ENCODE results near the gene INSYN2B.

Gene INSYN2B

DNA sequence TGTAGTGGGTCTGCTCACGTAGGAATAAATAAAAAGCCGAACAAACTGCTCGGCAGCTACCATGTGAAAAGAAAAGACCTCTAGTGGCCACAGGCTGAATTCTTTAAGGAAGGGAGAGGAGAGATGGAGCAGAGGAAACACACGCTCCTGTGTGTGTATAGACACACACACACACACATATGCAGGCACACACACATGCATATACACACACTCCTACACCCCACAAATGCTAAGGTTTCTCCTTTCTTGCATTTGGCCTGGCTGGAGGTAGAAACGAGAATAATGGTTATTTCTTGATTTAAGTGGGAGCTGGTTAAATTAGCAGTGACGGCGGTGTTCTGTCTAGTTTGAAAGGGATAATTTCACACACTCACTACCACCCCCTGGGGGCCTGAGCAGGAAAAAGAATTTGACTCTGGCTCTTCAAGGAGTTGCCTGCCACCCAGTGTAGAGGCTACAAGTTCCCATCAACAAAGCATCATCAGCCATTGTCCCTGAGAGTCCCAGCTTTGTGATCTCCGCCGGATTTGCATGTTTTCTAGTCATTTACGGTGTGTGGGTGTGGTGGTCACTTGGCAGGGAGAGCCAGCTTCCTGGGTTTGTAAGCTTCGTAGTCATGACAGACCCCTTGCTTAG lies at the start of gene INSYN2B:
Gene INSYN2B (minus strand): TSS at position 78 of the 636 bp plus-strand sequence. CDS start 96,597 bp downstream, outside the sequence.
- peak; percentile 79 for DNase-seq (ENCODE audit: low read depth, low spot score)

DNA sequence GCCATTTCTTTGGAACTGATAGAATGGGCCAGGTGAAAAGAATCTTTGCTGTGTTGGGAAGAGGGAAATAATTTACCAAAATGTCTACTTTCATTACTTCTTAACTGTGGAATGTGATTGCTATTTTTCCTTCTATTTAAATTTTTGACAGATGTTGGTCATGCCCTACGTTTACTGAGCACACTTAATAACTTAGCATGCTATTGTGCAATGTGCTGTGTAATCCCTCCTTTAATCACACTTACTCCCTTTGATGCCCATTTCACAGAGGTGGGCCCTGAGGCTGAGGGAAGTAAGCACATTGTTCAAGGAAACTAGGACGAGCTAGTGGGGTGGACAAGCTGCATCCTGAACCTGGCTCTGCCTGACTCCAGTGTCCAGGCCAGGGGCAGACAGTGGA lies 47.8 kb upstream of the INSYN2B start:
- DNase-seq (ENCODE audit: low read depth, low spot score): no peak

DNA sequence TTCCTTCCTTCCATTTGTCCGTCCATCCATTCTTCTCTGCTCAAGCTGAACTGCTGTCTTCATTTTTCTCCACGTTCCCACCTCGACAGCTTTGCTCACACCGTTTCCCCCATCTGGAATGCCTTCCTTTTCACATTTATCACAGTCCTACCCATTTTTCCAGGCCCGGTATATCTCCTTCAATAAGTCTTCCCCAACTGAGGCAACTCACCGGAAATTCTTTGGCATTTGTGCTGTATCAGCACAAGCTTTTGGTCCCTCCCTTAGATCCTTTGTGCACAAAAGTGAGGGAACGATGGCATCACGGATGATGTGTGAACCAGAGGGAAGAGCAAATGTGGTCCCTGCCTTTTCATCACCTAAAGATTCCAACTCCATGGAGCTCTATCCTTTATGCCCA lies 45.6 kb upstream of the INSYN2B start:
- no peak for DNase-seq (ENCODE audit: low read depth, low spot score)

DNA sequence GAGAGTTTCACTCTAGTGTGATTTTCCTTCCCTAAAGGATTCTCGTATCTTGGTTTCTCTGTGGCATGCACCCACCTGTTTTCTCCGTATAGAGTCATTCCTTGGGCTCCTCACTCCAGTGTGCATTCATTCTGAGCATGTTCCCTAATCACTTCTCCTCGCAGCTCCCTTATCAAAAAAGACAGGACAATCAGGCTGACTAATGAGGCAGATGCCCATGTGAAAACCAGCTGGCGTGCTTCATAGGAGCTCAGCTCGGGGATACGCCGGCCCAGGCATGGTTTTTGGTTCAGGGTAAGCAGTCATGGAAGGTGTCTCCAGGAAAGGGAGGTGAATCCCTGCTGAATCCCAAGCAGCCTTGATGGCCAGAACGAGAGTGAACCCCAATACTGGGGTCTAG lies 41.2 kb upstream of the INSYN2B start:
- no peak for DNase-seq (ENCODE audit: low read depth, low spot score)

DNA sequence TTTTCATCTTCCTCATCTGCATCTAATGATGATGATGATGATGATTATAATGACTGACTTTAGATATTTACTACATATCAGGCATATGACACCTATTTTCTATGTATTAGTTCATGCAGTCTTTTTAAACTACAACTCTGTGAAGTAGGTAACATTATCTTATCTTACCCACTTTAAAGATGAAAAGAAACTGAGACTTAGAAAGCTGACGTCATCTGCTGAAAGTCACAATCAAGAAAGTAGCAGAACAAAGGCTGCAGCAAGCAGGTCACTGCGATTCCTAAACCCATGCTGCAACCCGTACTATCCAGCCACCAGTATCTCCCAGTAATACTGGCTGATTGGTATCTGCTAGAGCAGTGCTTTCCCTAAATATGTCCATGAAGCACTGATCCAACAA lies 40.1 kb upstream of the INSYN2B start:
- no peak for DNase-seq (ENCODE audit: low read depth, low spot score)

DNA sequence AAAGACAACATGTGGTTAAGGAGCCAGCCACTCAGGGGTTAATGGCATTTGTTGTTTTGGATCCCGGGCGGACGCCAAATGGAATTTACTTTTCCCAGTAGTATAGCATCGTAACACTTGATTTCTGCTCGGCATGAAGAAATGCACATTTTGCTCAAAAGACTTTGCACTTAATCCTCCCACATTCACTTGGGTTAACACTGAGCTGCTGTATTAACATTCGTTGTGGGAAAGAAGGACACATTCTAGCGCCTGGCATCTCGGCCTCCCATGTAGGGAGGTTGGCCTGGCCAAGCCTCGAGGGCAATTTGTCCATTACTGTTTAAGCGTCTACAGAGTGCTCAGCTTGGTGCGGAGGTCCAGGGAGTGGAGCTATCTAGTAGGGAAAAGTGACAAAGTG lies 32.3 kb upstream of the INSYN2B start:
- DNase-seq (ENCODE audit: low read depth, low spot score): no peak

DNA sequence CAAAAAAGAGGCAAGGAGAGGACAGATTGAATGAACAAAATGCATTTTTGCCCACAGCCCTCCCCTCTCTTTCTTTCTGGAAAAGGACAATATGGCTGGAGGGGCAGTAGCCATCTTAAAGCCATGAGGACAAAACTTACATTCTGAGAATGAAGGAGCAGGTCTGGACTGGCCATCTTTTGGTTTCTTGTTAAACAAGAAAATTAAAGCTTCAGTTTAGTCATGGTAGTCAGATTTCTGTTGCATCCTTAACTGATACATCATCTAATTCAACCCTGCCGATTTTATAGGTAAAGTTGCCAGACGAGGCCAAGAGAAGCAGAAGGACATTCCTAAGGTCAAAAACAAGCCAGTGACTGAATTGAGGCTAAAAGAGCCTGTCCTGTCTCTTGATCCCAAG lies 31.5 kb upstream of the INSYN2B start:
- DNase-seq (ENCODE audit: low read depth, low spot score): no peak

DNA sequence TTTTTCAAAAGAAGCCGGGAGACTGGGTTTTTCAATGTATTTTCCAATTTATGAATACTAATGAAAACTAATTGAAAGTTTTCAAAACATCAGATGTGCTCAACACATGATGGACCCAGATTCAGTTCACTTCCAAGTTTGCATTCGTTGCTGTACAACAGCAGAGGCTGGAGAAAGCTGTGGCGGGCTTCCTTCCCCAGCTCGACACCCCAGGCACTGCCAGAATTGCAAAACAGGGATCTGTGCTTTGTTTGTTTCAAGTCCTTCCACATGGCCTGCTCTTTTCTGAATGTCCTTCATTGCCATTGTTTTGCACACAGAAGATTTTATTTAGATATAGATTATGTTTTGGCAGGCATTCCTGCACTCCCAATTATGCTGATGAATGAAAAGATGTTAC lies 30.3 kb upstream of the INSYN2B start:
- no peak for DNase-seq (ENCODE audit: low read depth, low spot score)

DNA sequence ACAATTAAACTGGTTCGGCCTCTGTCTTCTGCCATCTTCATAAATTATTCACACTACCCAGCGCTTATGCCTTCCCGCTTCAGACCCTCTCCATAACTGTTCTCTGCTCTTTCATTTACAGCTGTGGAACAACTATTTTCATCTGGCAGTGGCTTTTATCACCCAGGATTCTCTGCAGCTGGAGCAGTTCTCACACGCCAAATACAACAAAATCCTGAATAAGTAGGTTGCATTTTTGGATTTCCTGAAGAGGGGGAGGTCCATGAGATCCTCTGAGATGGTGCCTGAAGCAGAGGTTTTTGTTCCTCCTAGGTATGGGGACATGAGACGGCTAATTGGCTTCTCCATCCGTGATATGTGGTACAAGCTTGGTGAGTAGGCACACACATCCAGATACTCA lies 28.1 kb upstream of the INSYN2B start:
- no peak for DNase-seq (ENCODE audit: low read depth, low spot score)

DNA sequence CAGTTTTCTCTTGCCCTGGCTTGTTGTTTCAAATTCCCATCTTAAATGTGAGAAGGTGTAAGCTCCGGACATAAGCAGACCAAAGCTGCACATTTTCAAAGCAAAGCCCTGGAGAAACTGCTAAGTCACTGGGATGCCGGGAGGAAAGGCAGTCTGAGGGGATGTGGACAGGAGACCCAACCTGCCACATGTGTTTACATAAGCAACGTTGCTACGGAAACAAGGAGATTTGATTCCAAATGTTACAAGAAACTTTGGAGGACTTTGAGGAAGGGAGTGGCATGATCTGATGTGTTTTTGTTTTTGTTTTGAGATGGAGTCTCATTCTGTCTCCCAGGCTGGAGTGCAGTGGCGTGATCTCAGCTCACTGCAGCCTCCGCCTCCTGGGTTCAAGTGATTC lies 25.7 kb upstream of the INSYN2B start:
- no peak for DNase-seq (ENCODE audit: low read depth, low spot score)

DNA sequence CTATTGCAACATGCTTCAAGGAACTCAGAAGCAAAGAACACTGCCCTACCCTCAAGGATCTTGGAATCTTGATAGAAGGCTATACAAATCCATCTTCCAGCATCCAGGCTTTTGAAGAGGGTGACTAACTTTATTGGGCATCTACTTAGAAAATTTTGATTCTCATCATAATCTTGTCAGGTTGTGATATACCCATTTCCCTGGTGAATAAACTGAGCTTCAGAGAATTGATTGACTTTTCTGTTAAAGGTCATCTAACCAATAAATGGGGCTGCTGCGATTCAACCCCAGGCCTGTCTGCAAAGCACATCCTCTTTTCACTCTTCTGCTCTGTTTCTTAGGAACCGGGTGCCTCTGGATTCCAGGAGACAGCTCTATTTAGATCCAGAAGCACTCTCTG lies 19.9 kb upstream of the INSYN2B start:
- DNase-seq (ENCODE audit: low read depth, low spot score): no peak

DNA sequence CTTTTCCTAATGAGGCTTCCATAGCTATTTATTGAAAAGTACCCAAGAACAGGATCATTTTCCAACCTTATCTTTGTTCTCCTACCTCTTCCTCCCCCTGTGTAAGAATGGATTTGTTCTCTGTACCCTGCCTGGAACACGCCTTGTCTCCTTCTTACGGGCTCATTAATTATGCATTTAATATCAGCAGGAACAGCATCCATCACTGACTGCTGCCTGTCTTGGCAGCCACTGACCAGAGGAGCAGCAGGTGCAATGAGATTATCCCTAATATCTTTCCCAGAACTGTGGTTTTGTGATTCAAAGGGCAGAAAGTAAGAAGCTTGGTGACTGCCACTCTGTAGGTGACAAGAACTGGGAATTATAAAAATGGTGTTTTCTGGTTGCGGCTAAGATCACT lies 19.3 kb upstream of the INSYN2B start:
- no peak for DNase-seq (ENCODE audit: low read depth, low spot score)

DNA sequence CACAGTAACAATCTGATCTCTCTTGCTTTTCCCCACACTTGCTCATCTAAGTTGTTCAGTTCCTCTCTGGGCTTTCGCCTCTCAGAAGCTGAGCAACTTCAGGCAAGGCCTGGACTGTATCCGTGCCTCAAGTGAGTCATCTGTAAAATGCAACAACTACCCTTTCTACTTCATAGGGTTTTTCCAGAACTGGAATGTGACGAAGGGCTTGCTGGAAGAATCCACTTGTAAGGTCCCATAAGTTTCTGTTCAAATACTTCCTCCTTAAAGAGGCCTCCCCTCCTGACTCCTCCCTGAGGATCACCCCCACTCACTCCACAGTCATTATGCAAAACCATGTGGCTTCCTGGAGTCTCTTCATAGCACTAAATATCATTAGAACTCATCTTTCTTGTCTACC lies 17.5 kb upstream of the INSYN2B start:
- no peak for DNase-seq (ENCODE audit: low read depth, low spot score)

DNA sequence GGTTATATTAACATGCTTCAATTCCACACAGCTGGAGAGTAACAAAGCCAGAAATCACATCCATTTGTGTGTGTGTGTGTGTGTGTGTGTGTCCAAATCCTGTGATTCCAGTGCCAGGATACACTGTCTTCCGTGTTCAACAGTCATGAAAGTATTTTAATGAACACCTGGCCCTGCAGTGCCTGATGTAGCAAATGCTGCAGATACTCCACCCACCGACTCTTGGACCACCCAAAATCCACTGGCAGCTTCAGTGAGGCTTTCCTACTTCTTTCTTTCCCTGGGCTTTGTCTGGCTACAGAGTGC lies 13.1 kb upstream of the INSYN2B start:
- no peak for DNase-seq (ENCODE audit: low read depth, low spot score)

DNA sequence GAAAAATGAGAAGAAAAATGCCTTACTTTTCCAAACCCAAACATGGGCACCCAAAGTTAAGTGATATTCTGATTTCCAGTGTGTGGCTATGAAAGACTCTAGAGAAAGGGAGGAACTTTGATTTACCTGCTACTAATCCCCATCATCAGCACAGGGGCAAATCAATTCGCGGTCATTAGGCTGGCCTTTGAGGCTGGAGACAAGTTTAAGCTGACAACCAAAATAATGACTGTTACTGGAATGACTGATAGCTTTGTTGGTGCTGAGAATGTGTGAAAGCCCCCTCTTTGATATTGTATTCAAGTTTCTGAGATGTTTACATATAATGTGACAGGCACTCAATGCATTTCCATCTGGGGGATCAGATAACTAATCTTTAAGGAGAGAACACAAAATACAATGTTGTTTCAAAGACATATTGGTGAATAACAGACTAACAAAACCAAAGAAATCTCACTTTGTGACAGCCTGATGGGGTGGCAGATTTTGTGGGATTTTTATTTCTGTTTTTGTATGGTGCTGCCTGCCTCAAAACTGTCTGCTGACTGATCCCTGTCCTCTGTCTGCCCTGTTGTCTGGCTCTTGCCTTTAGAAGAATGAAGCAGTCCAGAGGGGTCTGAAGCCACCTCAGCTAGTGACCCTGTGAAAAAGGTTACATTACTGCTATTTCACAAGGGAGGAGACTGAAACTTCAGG lies 12.6 kb upstream of the INSYN2B start:
- no peak for DNase-seq (ENCODE audit: low read depth, low spot score)

DNA sequence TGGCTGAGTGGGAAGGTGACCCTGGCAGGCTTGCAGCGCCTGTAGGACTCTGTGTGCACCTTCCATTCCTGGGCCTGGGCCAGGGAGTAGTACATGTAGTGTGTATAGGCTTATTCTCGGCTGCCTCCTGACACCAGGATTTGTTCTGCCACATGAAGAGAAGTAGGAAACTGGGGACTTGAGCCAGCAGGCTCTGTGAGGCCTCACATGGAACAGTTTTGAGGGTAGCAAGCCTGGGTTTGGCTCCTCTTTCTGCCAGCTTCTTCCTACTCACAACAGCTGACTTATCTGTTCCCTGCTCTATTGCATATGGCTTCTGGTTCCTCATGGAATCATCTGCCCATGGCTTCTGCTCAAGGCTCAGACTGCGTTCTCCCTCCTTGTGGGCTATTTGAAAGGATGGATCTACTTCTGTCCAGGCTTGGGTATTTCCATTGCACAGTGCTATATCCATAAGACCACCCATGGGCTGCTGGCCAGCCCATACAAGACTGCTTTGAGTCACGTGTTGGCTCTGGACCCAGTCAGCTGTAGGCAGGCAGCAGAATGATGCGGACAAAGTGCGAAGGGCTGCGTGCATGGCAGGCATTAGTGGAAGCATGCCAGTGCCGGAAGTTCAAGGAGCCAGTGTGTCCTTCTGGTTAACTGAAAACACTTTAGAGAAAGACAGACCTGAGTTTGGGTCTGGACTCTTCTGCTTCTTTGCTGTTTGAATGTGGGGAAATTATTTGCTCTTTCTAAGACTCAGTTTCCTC lies 11.0 kb upstream of the INSYN2B start:
- DNase-seq (ENCODE audit: low read depth, low spot score): no peak

DNA sequence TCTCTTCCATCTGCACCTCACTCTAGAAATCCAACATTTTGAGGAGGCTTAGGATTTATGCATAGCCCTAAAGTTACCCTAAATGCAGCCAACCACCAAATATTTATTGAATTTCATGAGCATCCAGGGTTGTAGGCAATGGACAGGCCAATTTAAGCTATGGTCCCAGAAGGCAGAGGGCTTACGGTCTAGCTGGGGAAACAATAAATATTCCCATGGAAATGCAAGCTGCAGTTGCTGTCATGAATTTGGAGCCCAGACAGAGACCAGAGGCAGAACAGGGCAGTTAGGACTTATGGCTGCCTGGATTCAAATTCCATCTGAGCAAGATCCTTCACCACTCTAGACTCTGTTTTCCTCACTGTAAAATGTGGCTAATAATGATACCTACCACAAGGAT lies 9.1 kb upstream of the INSYN2B start:
- no peak for DNase-seq (ENCODE audit: low read depth, low spot score)

DNA sequence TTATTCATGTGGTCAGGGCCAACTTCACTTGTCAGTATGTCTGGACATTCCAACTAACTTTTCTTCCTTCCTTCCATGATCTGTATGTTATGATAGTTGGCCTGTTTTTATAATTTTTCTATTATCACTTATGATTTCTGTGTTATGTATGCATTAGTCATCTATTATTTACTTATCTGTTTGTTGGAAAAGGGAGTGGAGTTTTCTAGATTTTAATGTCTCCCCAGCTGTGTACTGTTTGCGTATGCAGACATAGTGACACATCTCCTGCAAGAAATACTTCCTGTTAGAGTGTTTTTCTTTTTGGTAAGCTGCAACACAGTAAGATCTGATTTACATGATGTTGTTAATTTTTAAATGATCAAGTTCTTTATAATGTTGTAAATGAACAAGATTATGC lies 8.7 kb upstream of the INSYN2B start:
- DNase-seq (ENCODE audit: low read depth, low spot score): no peak

DNA sequence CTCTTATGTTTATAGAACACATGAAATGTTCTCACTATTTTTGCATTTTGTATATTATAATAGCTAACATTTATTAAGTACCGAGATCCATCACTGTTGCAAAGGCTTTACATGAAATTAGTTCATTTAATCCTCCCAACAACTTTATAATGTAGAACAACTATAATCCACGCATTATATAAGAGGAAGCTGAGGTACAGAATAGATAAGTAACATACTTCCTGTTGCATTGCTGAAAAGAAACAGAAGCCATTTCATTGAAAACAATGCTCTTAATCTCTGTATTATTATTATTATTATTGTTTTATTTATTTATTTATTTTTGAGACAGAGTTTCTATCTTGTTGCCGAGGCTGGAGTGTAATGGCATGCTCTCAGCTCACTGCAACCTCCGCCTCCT lies 7.9 kb upstream of the INSYN2B start:
- DNase-seq (ENCODE audit: low read depth, low spot score): no peak

DNA sequence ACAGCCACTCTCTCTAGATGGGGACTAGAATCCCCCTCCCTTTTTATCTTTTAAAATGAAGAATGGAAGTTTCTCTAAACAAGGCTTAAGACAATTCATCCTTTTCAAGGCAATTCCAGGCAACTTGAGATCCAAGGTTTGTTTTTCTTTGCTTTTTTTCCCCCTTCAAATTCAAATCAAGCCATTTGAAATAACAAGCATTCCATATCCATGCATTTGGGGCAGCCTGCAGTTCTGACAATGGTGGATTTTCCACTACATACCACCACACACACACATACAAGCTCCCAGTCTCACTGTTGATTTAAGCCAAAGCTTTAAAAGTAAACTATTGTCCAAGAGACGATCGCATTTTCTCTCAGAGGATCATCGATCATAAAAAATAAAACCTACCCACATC lies 424 bp downstream of the INSYN2B start:
- DNase-seq (ENCODE audit: low read depth, low spot score): no peak

DNA sequence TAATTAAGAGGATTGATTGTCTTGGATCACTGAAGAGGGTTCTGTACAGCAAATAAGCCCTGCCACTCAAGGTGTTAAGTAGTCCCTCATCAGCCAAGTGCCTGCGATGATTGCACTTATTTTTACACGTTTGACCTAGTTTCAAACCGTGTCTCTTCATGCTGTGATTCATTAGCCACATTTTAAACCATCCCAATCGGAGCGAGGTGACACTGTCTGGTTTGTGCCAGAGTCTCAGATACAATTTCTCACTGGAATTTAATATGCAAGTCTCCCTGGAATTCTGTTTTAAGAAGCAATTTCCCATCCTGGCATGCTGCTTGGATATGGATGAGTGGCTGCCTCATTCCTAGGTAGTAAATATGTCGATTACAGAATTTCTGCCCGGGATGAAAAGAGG lies 1.6 kb downstream of the INSYN2B start:
- no peak for DNase-seq (ENCODE audit: low read depth, low spot score)

DNA sequence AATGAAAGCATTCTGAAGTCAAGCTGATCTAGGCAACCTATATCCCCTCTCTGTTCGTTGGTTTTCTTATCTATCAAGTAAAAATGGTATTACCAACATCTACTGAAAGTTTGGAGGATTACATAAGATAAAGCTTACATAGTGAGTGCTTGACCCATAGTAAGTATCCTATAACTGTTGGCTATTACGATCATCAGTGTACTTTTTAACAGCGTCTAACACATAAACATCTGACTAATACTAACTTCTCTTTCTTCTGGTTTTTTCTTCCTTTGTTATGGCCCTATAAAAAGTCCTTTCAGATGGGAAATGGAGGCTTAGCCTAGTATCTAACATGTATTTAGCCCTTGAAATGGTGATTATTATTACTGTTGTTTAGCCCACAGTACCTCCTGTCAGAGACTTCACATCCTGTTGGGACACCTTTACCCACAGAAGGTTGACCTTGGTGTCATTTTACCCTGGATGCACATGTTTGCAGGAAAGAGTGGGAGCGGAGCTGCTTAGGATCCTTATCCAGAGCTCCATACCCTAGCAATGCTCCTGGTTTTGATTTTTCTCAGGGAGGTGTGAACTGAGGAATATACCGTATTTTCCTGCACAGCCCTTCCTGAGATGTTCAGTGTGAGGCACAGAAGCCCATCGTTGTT lies 6.0 kb downstream of the INSYN2B start:
- no peak for DNase-seq (ENCODE audit: low read depth, low spot score)

DNA sequence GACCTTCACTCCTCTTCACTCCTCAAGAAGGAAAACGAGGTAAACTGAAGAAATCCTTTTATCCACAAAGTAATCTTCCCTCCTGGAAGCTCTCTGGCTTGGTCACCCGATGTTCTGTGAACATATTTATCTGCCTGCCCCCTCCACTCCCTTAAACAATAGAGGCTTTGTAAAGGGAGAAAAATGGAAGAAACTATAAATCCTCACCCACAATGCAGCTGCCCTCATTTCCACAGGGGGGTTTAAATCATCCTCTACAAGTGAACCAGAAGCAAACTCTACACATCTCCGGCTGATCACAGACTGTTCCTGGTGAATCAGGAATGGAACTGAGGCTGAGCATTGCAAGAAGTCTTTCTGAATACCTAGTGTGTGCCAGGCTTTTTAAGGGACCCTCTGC lies 7.2 kb downstream of the INSYN2B start:
- DNase-seq (ENCODE audit: low read depth, low spot score): no peak
